ENCODE results near the gene TIAM2. TPM values are rescaled to one million over a fixed set of nuclear protein-coding genes. Genes with fewer than 3 reads are reported as not detected.

Gene TIAM2
- total and polyA plus RNA-seq, 9 of the 15 experiments (the other 6 are each of a cell fraction or from before 2014, with no cell fraction given) = 0.73 to 6.5 (median 4.3) TPM

DNA sequence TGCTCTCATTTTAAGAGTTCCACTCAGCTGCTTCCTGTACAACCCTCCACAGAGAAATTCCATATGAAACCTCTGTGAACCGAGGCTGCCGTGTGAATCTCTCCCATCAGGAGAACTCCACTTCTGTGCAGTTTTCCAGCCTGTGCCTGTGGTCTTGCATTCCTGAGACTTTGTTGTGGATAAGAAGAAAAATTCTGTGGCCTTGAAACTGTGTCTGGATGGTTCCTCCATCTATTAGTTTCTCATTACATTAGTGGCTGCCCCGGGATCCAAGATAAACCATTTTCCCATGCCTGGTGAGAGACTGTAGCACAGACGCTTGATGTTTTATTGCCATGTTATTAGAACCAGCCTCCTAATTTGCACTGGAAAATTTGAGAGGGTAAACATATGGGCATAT, 40.8 kb upstream of the TIAM2 start:
- no peak overlapping the region for H3K27ac ChIP-seq (ENCODE audit: extremely low read depth, low read depth, low read length)
- FAIRE-seq = no peak
- no peak for ATAC-seq
- intact Hi-C loops (cut with micrococcal nuclease) = no loop called here
- H3K9me1 ChIP-seq (ENCODE audit: control insufficient read depth, insufficient read depth, low read length) = no peaks in the 10 kb centered on the region
- no TSS peak for BruUV-seq (replicated peaks)
- no peak overlapping the region for H3K4me3 ChIP-seq
- H4K20me1 ChIP-seq (replicated peaks; ENCODE audit: control insufficient read depth, insufficient read depth, low read length) = no peaks in the 10 kb centered on the region
- no peaks in the 10 kb centered on the region for H3K9me3 ChIP-seq (replicated peaks; ENCODE audit: control insufficient read depth, insufficient read depth, low read depth, low read length)
- DNase-seq (ENCODE audit: extremely low read depth in 1 of 4, low spot score in 3 of 4) = no peak
- H3K4me1 ChIP-seq (replicated peaks in 1 of 2; ENCODE audit: control insufficient read depth in 2 of 2, insufficient read depth in 2 of 2, low read length in 2 of 2) = peaks cover 10 to 11% of the 10 kb centered on the region in 2 experiments
- H3K9ac ChIP-seq (ENCODE audit: insufficient read depth in 1 of 2, low read depth in 2 of 2, low read length in 2 of 2) = no peak overlapping the region
- no peaks in the 10 kb centered on the region for H3K27me3 ChIP-seq (ENCODE audit: control insufficient read depth in 2 of 2, insufficient read depth in 2 of 2, low read length in 2 of 2)
- ChIA-PET POLR2A (no interaction called here), CTCF (ENCODE audit: low intra/inter-chr PET ratio) (no interaction called here)
- H3K4me2 ChIP-seq (ENCODE audit: insufficient read depth, low read length) = no peak overlapping the region
- WGBS (ENCODE audit: insufficient coverage, low coverage, missing lambda C conversion rate) = 40% methylated on average over 4 of the region's 4 CpGs
- in situ Hi-C loops (cut with MboI) = no loop called here
- no peaks in the 10 kb centered on the region for H3K36me3 ChIP-seq (ENCODE audit: control insufficient read depth, insufficient read depth, low read length)
- H2AFZ ChIP-seq (ENCODE audit: low read depth, low read length) = no peak overlapping the region
- H3K79me2 ChIP-seq (ENCODE audit: control insufficient read depth, insufficient read depth, low read length) = no peaks in the 10 kb centered on the region
- TF ChIP-seq ZNF224 (CRISPR knock-in tag; IDR thresholded peaks at IDR 0.05) (no peak), CBX2 (IDR thresholded peaks at IDR 0.05; ENCODE audit: insufficient read depth, low read length, poor library complexity, severe bottlenecking) (no peak), ZSCAN32 (CRISPR knock-in tag; IDR thresholded peaks at IDR 0.05) (no peak), ATF1 (CRISPR knock-in tag; IDR thresholded peaks at IDR 0.05) (no peak), ATF1 (tag; IDR thresholded peaks at IDR 0.05) (no peak), HDAC6 (IDR thresholded peaks at IDR 0.05; ENCODE audit: low read depth, low read length) (no peak), ZFP36 (IDR thresholded peaks at IDR 0.05; ENCODE audit: low read depth, low read length, partially characterized antibody) (no peak), PCBP2 (IDR thresholded peaks at IDR 0.05; ENCODE audit: low read depth, low read length, poor library complexity, severe bottlenecking) (no peak), PREB (CRISPR knock-in tag; IDR thresholded peaks at IDR 0.05) (no peak), PRDM10 (IDR thresholded peaks at IDR 0.05; ENCODE audit: partially characterized antibody) (no peak), POLR2H (tag; IDR thresholded peaks at IDR 0.05; ENCODE audit: low read depth) (no peak), ILK (tag; IDR thresholded peaks at IDR 0.05; ENCODE audit: borderline replicate concordance, low read depth) (no peak), ZNF12 (CRISPR knock-in tag; IDR thresholded peaks at IDR 0.05) (no peak), BRF2 (IDR thresholded peaks at IDR 0.05; ENCODE audit: borderline replicate concordance, insufficient read depth, insufficient read length) (no peak), KLF13 (tag; IDR thresholded peaks at IDR 0.05; ENCODE audit: borderline replicate concordance, low read depth) (no peak), ZNF134 (CRISPR knock-in tag; conservative IDR thresholded peaks at IDR 0.05) (no peak)
- TF ChIP-seq, protein P1, sequence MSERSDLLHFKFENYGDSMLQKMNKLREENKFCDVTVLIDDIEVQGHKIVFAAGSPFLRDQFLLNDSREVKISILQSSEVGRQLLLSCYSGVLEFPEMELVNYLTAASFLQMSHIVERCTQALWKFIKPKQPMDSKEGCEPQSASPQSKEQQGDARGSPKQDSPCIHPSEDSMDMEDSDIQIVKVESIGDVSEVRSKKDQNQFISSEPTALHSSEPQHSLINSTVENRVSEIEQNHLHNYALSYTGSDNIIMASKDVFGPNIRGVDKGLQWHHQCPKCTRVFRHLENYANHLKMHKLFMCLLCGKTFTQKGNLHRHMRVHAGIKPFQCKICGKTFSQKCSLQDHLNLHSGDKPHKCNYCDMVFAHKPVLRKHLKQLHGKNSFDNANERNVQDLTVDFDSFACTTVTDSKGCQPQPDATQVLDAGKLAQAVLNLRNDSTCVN (CRISPR knock-in tag; IDR thresholded peaks at IDR 0.05) = no peak

Data from K562 (cell line).